Coronary artery (tissue), 2 donors: Measurements from ENCODE around the gene PLXNA2.
A peak's percentile ranks its signal among the peaks of the same experiment; 100 is the strongest.

ENCODE experiments used
- DNase-seq: peaks from one replicate; pipeline ENCODE4 v3.0.0-alpha.2; 2017; ENCODE audit warnings: low spot score
- H3K27ac ChIP-seq, 2 donors: fragments of 200-600 bp; sonication (generic); one replicate each; pipeline ENCODE4 v1.5.1; 2016 to 2019
- H3K4me3 ChIP-seq: fragments of 200-600 bp; sonication (generic); 2 replicates; pipeline ENCODE4 v1.5.1; 2016; ENCODE audit warnings: mild to moderate bottlenecking, moderate library complexity
- CTCF ChIP-seq: fragments of 200-600 bp; sonication (generic); IDR thresholded peaks from one replicate; pipeline ENCODE4 v1.5.1; 2019; ENCODE audit warnings: antibody characterized with exemption

Gene PLXNA2

GRCh38 chr1:208241512-208241911, 2.7 kb downstream of the PLXNA2 start:
- no peak for TF ChIP-seq CTCF
- peak overlapping the region; percentile 80 for H3K4me3 ChIP-seq
- H3K27ac ChIP-seq: peak overlapping the region; percentile 69 to 98
- DNase-seq: no peak

GRCh38 chr1:208240662-208241355, 3.4 kb downstream of the PLXNA2 start:
- no peak for TF ChIP-seq CTCF
- Histone ChIP-seq H3K27ac (peak overlapping the region; percentile 23 to 98), H3K4me3 (peak overlapping the region; percentile 80)
- no peak for DNase-seq

GRCh38 chr1:208239473-208240381, 4.5 kb downstream of the PLXNA2 start:
- peak overlapping the region; percentile 80 for H3K4me3 ChIP-seq
- peak overlapping the region; percentile 16 to 98 for H3K27ac ChIP-seq
- DNase-seq: peak; percentile 73
- TF ChIP-seq CTCF: no peak

GRCh38 chr1:208238710-208239472, 5.3 kb downstream of the PLXNA2 start:
- peak overlapping the region; percentile 80 for H3K4me3 ChIP-seq
- peak; percentile 77 for TF ChIP-seq CTCF
- peak overlapping the region; percentile 16 to 98 for H3K27ac ChIP-seq
- peak; percentile 73 for DNase-seq

GRCh38 chr1:208237241-208237640, 6.9 kb downstream of the PLXNA2 start:
- DNase-seq: no peak
- TF ChIP-seq CTCF: no peak
- H3K27ac ChIP-seq: peak overlapping the region; percentile 72 to 88
- H3K4me3 ChIP-seq: no peak overlapping the region

GRCh38 chr1:208235982-208236761, 8.0 kb downstream of the PLXNA2 start:
- H3K4me3 ChIP-seq: peak overlapping the region; percentile 49
- H3K27ac ChIP-seq: peak overlapping the region; percentile 72 to 88

More at GRCh38 chr1:208235982-208236761, 8.0 kb downstream of the PLXNA2 start:
- peak; percentile 88 for DNase-seq
- no peak for TF ChIP-seq CTCF
